ENCODE data around the gene PNMA3.
"Not testable (repeated sequence)": the region's sequence is repeated elsewhere in the genome, so short reads cannot be mapped to it uniquely, and the experiment has no call there.

PNMA3 gene

GRCh38 chrX:153055871-153056749, at the start of gene PNMA3:
Gene PNMA3, plus strand, starts transcription at chrX:153056470. Its CDS starts 586 bp downstream, at chrX:153057056.
- no peak for DNase-seq (ENCODE audit: low read depth in 2 of 2)

GRCh38 chrX:153017174-153017573, 39.1 kb upstream of the PNMA3 start:
- DNase-seq (ENCODE audit: low read depth in 2 of 2) = not testable (repeated sequence)

GRCh38 chrX:153019166-153019565, 37.1 kb upstream of the PNMA3 start:
- DNase-seq (ENCODE audit: low read depth in 2 of 2) = no peak

- DNase-seq (ENCODE audit: low read depth in 2 of 2) = not testable (repeated sequence)
These were observed 29.8 kb upstream of the PNMA3 start for GRCh38 chrX:153026501-153026900.

GRCh38 chrX:153028487-153028886, 27.8 kb upstream of the PNMA3 start:
- not testable (repeated sequence) for DNase-seq (ENCODE audit: low read depth in 2 of 2)

GRCh38 chrX:153029162-153029561, 27.1 kb upstream of the PNMA3 start:
- DNase-seq (ENCODE audit: low read depth in 2 of 2) = no peak

GRCh38 chrX:153029875-153030274, 26.4 kb upstream of the PNMA3 start:
- DNase-seq (ENCODE audit: low read depth in 2 of 2) = no peak

GRCh38 chrX:153030801-153031200, 25.5 kb upstream of the PNMA3 start:
- DNase-seq (ENCODE audit: low read depth in 2 of 2) = no peak

GRCh38 chrX:153032397-153033118, 23.7 kb upstream of the PNMA3 start:
- DNase-seq (ENCODE audit: low read depth in 2 of 2) = peak; percentile 34 to 53

- no peak for DNase-seq (ENCODE audit: low read depth in 2 of 2)
These were observed 7.2 kb upstream of the PNMA3 start for GRCh38 chrX:153049093-153049492.

GRCh38 chrX:153052534-153052933, 3.7 kb upstream of the PNMA3 start:
- no peak for DNase-seq (ENCODE audit: low read depth in 2 of 2)

- DNase-seq (ENCODE audit: low read depth in 2 of 2) = no peak
These were observed 1.0 kb downstream of the PNMA3 start for GRCh38 chrX:153057281-153057680.

GRCh38 chrX:153059191-153060094, 3.2 kb downstream of the PNMA3 start:
- no peak for DNase-seq (ENCODE audit: low read depth in 2 of 2)

GRCh38 chrX:153060095-153060445, 3.8 kb downstream of the PNMA3 start:
- no peak for DNase-seq (ENCODE audit: low read depth in 2 of 2)

GRCh38 chrX:153061732-153062131, 5.5 kb downstream of the PNMA3 start:
- DNase-seq (ENCODE audit: low read depth in 2 of 2) = no peak

- no peak for DNase-seq (ENCODE audit: low read depth in 2 of 2)
These were observed 7.0 kb downstream of the PNMA3 start for GRCh38 chrX:153063315-153063714.

GRCh38 chrX:153064061-153064460, 7.8 kb downstream of the PNMA3 start:
- no peak for DNase-seq (ENCODE audit: low read depth in 2 of 2)

GRCh38 chrX:153065389-153065788, 9.1 kb downstream of the PNMA3 start:
- no peak for DNase-seq (ENCODE audit: low read depth in 2 of 2)

GRCh38 chrX:153066402-153066801, 10.1 kb downstream of the PNMA3 start:
- DNase-seq (ENCODE audit: low read depth in 2 of 2) = not testable (repeated sequence)

GRCh38 chrX:153071909-153072583, 15.8 kb downstream of the PNMA3 start, which contains the start of gene PNMA6A:
Gene PNMA6A, plus strand, starts transcription at chrX:153072454. Its CDS starts 609 bp downstream, at chrX:153073063.
- DNase-seq (ENCODE audit: low read depth in 2 of 2) = not testable (repeated sequence)

GRCh38 chrX:153073331-153073730, 17.1 kb downstream of the PNMA3 start:
- DNase-seq (ENCODE audit: low read depth in 2 of 2) = not testable (repeated sequence)
